IPS-11a (cell line): ENCODE data around the gene KLHL30.
"Not testable (repeated sequence)": the region's sequence is repeated elsewhere in the genome, so short reads cannot be mapped to it uniquely, and the experiment has no call there.

ENCODE experiments used
- H3K4me3 ChIP-seq: one replicate; pipeline ENCODE4 v1.5.1; 2013; ENCODE audit warnings: low read depth, low read length, control low read depth

Gene KLHL30

GRCh38 chr2:238160206-238161129 is 22.0 kb downstream of the KLHL30 start:
- no peak overlapping the region for H3K4me3 ChIP-seq

GRCh38 chr2:238161291-238162051 is 23.0 kb downstream of the KLHL30 start:
- H3K4me3 ChIP-seq: no peak overlapping the region

DNA sequence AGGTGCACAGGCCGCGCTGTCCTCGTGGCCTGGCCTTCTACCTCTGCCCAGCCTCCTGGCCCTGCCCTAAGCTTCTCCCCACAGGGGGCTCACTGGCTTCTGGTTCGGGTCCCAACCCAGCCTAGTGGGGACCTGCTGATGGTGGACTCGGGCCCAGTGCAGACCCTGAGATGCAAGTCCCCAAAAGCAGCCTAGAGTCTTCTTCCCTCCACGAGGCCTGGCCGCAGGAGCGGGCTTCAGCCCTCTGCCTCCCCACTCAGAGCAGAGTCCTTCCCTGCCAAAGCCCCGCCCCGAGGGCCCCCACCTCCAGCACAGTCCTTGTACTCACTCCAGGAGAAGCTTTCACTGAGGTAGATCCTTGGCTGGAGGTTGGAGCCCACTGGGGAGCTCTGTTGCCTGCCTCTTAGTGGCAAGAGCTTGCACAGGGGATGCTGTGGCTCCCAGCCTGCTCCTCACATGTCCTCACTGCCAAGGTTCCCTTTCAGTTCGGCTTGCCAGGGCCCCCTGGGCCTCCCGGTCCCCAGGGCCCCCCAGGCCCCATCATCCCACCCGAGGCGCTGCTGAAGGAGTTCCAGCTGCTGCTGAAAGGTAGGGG is 23.9 kb downstream of the KLHL30 start:
- no peak overlapping the region for H3K4me3 ChIP-seq

GRCh38 chr2:238162846-238163441 is 24.5 kb downstream of the KLHL30 start:
- H3K4me3 ChIP-seq: no peak overlapping the region

- peak overlapping the region; percentile 20 for H3K4me3 ChIP-seq
These were observed 25.2 kb downstream of the KLHL30 start for GRCh38 chr2:238163481-238164198.

GRCh38 chr2:238164906-238165287 is 26.4 kb downstream of the KLHL30 start:
- H3K4me3 ChIP-seq: no peak overlapping the region

GRCh38 chr2:238165288-238165921 is 26.9 kb downstream of the KLHL30 start:
- no peak overlapping the region for H3K4me3 ChIP-seq

GRCh38 chr2:238166391-238167343 is 28.2 kb downstream of the KLHL30 start:
- H3K4me3 ChIP-seq: no peak overlapping the region

DNA sequence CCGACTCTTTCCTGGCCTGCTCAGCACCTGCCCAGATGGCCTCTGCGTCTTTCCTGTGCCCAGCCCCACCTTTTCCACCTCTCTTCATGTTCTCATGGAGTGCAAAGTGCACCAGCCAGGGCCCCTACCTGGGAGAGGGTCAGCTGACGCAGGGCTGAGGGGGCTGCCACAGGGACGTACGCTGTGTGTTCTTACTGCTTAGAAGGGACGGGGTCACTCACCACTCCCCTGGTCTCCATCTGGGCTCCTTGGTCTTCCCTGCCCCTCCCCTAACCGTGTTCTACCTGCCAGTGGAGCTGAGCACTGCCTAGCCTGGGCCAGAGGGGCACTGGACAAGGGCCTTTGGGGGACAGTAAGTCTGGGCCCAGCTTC is 28.9 kb downstream of the KLHL30 start:
- no peak overlapping the region for H3K4me3 ChIP-seq

- H3K4me3 ChIP-seq: no peak overlapping the region
These were observed 29.3 kb downstream of the KLHL30 start for GRCh38 chr2:238167761-238168160.

- H3K4me3 ChIP-seq: no peak overlapping the region
These were observed 30.0 kb downstream of the KLHL30 start for GRCh38 chr2:238168196-238169047.

- H3K4me3 ChIP-seq: no peak overlapping the region
These were observed 30.7 kb downstream of the KLHL30 start for GRCh38 chr2:238169048-238169707.

GRCh38 chr2:238169708-238170251 is 31.3 kb downstream of the KLHL30 start:
- H3K4me3 ChIP-seq: no peak overlapping the region

GRCh38 chr2:238170386-238171071 is 32.1 kb downstream of the KLHL30 start:
- H3K4me3 ChIP-seq: no peak overlapping the region

GRCh38 chr2:238171072-238171431 is 32.6 kb downstream of the KLHL30 start:
- H3K4me3 ChIP-seq: not testable (repeated sequence)

- H3K4me3 ChIP-seq: no peak overlapping the region
These were observed 33.2 kb downstream of the KLHL30 start for GRCh38 chr2:238171575-238172187.
